H9 (cell line): Measurements from ENCODE around the gene ZNF655. TPM values are rescaled to one million over a fixed set of nuclear protein-coding genes. Genes with fewer than 3 reads are reported as not detected.

ENCODE experiments used
- DNase-seq: peaks from one replicate; pipeline ENCODE4 v3.0.0-alpha.2; 2017
- H2AFZ ChIP-seq: one replicate; pipeline ENCODE4 v1.6.1; 2013; ENCODE audit warnings: mild to moderate bottlenecking, low read length, control low read depth, moderate library complexity
- H2AK5ac ChIP-seq: 2 replicates; pipeline ENCODE4 v1.6.1; 2013; ENCODE audit warnings: low read length, control low read depth, mixed read lengths; ENCODE audit not compliant: insufficient read length
- H2BK120ac ChIP-seq: one replicate; pipeline ENCODE4 v1.6.1; 2013; ENCODE audit warnings: low read depth, mild to moderate bottlenecking, low read length, control low read depth, inconsistent platforms; ENCODE audit not compliant: poor library complexity, severe bottlenecking
- H2BK12ac ChIP-seq: 2 replicates; pipeline ENCODE4 v1.6.1; 2013; ENCODE audit warnings: low read length, control low read depth, mixed read lengths, low read depth; ENCODE audit not compliant: insufficient read length
- H2BK15ac ChIP-seq: 2 replicates; pipeline ENCODE4 v1.6.1; 2013; ENCODE audit warnings: low read depth, low read length, control low read depth
- H2BK20ac ChIP-seq: one replicate; pipeline ENCODE4 v1.6.1; 2013; ENCODE audit warnings: low read depth, mild to moderate bottlenecking, low read length, control low read depth, inconsistent platforms; ENCODE audit not compliant: poor library complexity, severe bottlenecking
- H2BK5ac ChIP-seq: 2 replicates; pipeline ENCODE4 v1.6.1; 2013; ENCODE audit warnings: low read length, control low read depth, mixed read lengths; ENCODE audit not compliant: insufficient read length
- H3K14ac ChIP-seq: 2 replicates; pipeline ENCODE4 v1.6.1; 2013; ENCODE audit warnings: low read length, control low read depth; ENCODE audit not compliant: insufficient read depth
- H3K18ac ChIP-seq: 2 replicates; pipeline ENCODE4 v1.6.1; 2013; ENCODE audit warnings: low read depth, mild to moderate bottlenecking, mixed read lengths, low read length, control low read depth; ENCODE audit not compliant: insufficient read length
- H3K23ac ChIP-seq: 2 replicates; pipeline ENCODE4 v1.6.1; 2013; ENCODE audit warnings: low read length, control low read depth, mixed read lengths, low read depth; ENCODE audit not compliant: insufficient read length
- H3K23me2 ChIP-seq: 2 replicates; pipeline ENCODE4 v1.6.1; 2013; ENCODE audit warnings: low read depth, mild to moderate bottlenecking, mixed read lengths, low read length, control low read depth; ENCODE audit not compliant: insufficient read length, poor library complexity, severe bottlenecking
- H3K27ac ChIP-seq: 2 replicates; pipeline ENCODE4 v1.5.1; 2013; ENCODE audit warnings: low read length, control low read depth, mixed read lengths, low read depth; ENCODE audit not compliant: insufficient read length
- H3K27me3 ChIP-seq: 2 replicates; pipeline ENCODE4 v1.6.1; 2013; ENCODE audit warnings: low read length, control low read depth, inconsistent platforms; ENCODE audit not compliant: insufficient read depth
- H3K4ac ChIP-seq: 2 replicates; pipeline ENCODE4 v1.6.1; 2013; ENCODE audit warnings: low read depth, mild to moderate bottlenecking, control low read depth, inconsistent platforms, low read length, moderate library complexity
- H3K4me1 ChIP-seq: 2 replicates; pipeline ENCODE4 v1.6.1; 2013; ENCODE audit warnings: low read length, control low read depth, inconsistent platforms; ENCODE audit not compliant: insufficient read depth
- H3K4me2 ChIP-seq: 2 replicates; pipeline ENCODE4 v1.6.1; 2013; ENCODE audit warnings: low read length, control low read depth, mixed read lengths; ENCODE audit not compliant: insufficient read length, insufficient read depth
- H3K56ac ChIP-seq: 2 replicates; pipeline ENCODE4 v1.6.1; 2013; ENCODE audit warnings: low read depth, mild to moderate bottlenecking, mixed read lengths, low read length, control low read depth; ENCODE audit not compliant: insufficient read length
- H3K79me1 ChIP-seq: 2 replicates; pipeline ENCODE4 v1.6.1; 2013; ENCODE audit warnings: low read depth, mild to moderate bottlenecking, moderate library complexity, low read length, control low read depth, inconsistent platforms; ENCODE audit not compliant: insufficient read depth, poor library complexity, severe bottlenecking
- H3K79me2 ChIP-seq: 2 replicates; pipeline ENCODE4 v1.6.1; 2013; ENCODE audit warnings: low read length, control low read depth, inconsistent platforms; ENCODE audit not compliant: insufficient read depth
- H3K9ac ChIP-seq: 2 replicates; pipeline ENCODE4 v1.6.1; 2013; ENCODE audit warnings: low read length, control low read depth, mixed read lengths; ENCODE audit not compliant: insufficient read length; ENCODE audit errors: extremely low read depth
- H3K9me3 ChIP-seq: one replicate; pipeline ENCODE4 v1.6.1; 2013; ENCODE audit warnings: low read depth, low read length, inconsistent platforms; ENCODE audit not compliant: control insufficient read depth
- H3T11ph ChIP-seq: one replicate; pipeline ENCODE4 v1.6.1; 2013; ENCODE audit warnings: mild to moderate bottlenecking, low read length, control low read depth, inconsistent platforms
- H4K20me1 ChIP-seq: one replicate; pipeline ENCODE4 v1.6.1; 2013; ENCODE audit not compliant: control insufficient read depth, insufficient read length, insufficient read depth
- H4K5ac ChIP-seq: 2 replicates; pipeline ENCODE4 v1.6.1; 2013; ENCODE audit warnings: low read depth, mild to moderate bottlenecking, mixed read lengths, low read length, control low read depth; ENCODE audit not compliant: insufficient read length
- H4K8ac ChIP-seq: replicated peaks from 2 replicates; pipeline ENCODE4 v1.6.1; 2013; ENCODE audit warnings: low read length, control low read depth, mixed read lengths, low read depth; ENCODE audit not compliant: insufficient read length
- H4K91ac ChIP-seq: 2 replicates; pipeline ENCODE4 v1.6.1; 2013; ENCODE audit warnings: low read depth, mild to moderate bottlenecking, moderate library complexity, mixed read lengths, low read length, control low read depth; ENCODE audit not compliant: insufficient read length
- H3K27ac Mint-ChIP-seq, 3 experiments: 2 replicates in 2 of 3; 3 replicates in 1 of 3; pipeline ENCODE4 v1.8.0; 2020 to 2021; ENCODE audit warnings: mixed read lengths in 3 of 3, mild to moderate bottlenecking in 1 of 3, moderate library complexity in 1 of 3
- H3K27me3 Mint-ChIP-seq: 2 replicates; pipeline ENCODE4 v1.8.0; 2021; ENCODE audit warnings: low read depth, mild to moderate bottlenecking, moderate library complexity, mixed read lengths
- H3K36me3 Mint-ChIP-seq, 3 experiments: 2 replicates in 2 of 3; 3 replicates in 1 of 3; pipeline ENCODE4 v1.8.0; 2020 to 2021; ENCODE audit warnings: low read depth in 3 of 3, mixed read lengths in 3 of 3; ENCODE audit not compliant: insufficient read depth in 1 of 3
- H3K4me1 Mint-ChIP-seq, 2 experiments: 2 replicates each; pipeline ENCODE4 v1.8.0; 2020; ENCODE audit warnings: mixed read lengths in 2 of 2
- H3K4me3 Mint-ChIP-seq, 2 experiments: 2 replicates in 1 of 2; 3 replicates in 1 of 2; pipeline ENCODE4 v1.8.0; 2020 to 2021; ENCODE audit warnings: mild to moderate bottlenecking in 2 of 2, mixed read lengths in 2 of 2, moderate library complexity in 1 of 2
- H3K9me3 Mint-ChIP-seq, 2 experiments: 2 replicates in 1 of 2; 3 replicates in 1 of 2; pipeline ENCODE4 v1.8.0; 2020; ENCODE audit warnings: mild to moderate bottlenecking in 2 of 2, mixed read lengths in 2 of 2, moderate library complexity in 1 of 2
- CTCF ChIP-seq: fragments of 200-600 bp; sonication (generic); conservative IDR thresholded peaks from 3 replicates; pipeline ENCODE4 v1.8.0; 2021; ENCODE audit warnings: antibody characterized with exemption, mild to moderate bottlenecking
- WGBS: extraction: QIAGEN DNeasy Blood & Tissue Kit; methylation state at CpG from one replicate; pipeline ENCODE4 v1.1.7; 2013; ENCODE audit warnings: missing lambda C conversion rate, low lambda C conversion rate, mixed read lengths; ENCODE audit not compliant: insufficient read length; ENCODE audit errors: extremely low coverage; 5-methylcytosine and 5-hydroxymethylcytosine counted together
- total RNA-seq: library from RNA; stranded (reverse); gene quantifications from 2 replicates; pipeline ENCODE4 v1.2.1, GENCODE V29; 2021

Gene ZNF655
- total RNA-seq, 1 experiment from 2014 or later, result 49.2 TPM

- H3K27me3 Mint-ChIP-seq, result peaks cover 2% of the 10 kb centered on the region; the same call in 1 of the 2 replicates
These were observed 38.0 kb downstream of the ZNF655 start for GRCh38 chr7:99596408-99596955.

More at GRCh38 chr7:99596408-99596955, 38.0 kb downstream of the ZNF655 start:
- Histone ChIP-seq H3K23ac (no peak overlapping the region), H3K27ac (no peak overlapping the region), H3K56ac (no peak overlapping the region), H2AFZ (no peak overlapping the region), H2BK15ac (no peak overlapping the region), H2AK5ac (no peak overlapping the region), H3T11ph (no peak overlapping the region), H4K91ac (no peak overlapping the region), H4K20me1 (no peaks in the 10 kb centered on the region), H2BK12ac (no peak overlapping the region), H2BK120ac (no peak overlapping the region), H3K4me1 (no peaks in the 10 kb centered on the region), H3K14ac (no peak overlapping the region), H3K27me3 (no peaks in the 10 kb centered on the region), H3K79me1 (no peaks in the 10 kb centered on the region), H3K9me3 (no peaks in the 10 kb centered on the region), H3K4me2 (no peak overlapping the region), H3K18ac (no peak overlapping the region), H3K9ac (no peak overlapping the region), H2BK5ac (no peak overlapping the region), H3K79me2 (no peaks in the 10 kb centered on the region), H3K4ac (no peak overlapping the region), H4K8ac (no peak overlapping the region), H3K23me2 (no peaks in the 10 kb centered on the region), H2BK20ac (no peak overlapping the region), H4K5ac (no peak overlapping the region)
- TF ChIP-seq CTCF, result no peak
- H3K36me3 Mint-ChIP-seq, result no peaks in the 10 kb centered on the region
- no peaks in the 10 kb centered on the region for H3K4me1 Mint-ChIP-seq
- H3K4me3 Mint-ChIP-seq, result no peak overlapping the region
- no peak for DNase-seq
- H3K27ac Mint-ChIP-seq, result no peak overlapping the region
- H3K9me3 Mint-ChIP-seq, result no peaks in the 10 kb centered on the region; a peak in 1 of 5 replicates
- no CpG with 5 or more reads among the region's 1 CpG for WGBS
